ENCODE data around the gene BRD3.

DNA sequence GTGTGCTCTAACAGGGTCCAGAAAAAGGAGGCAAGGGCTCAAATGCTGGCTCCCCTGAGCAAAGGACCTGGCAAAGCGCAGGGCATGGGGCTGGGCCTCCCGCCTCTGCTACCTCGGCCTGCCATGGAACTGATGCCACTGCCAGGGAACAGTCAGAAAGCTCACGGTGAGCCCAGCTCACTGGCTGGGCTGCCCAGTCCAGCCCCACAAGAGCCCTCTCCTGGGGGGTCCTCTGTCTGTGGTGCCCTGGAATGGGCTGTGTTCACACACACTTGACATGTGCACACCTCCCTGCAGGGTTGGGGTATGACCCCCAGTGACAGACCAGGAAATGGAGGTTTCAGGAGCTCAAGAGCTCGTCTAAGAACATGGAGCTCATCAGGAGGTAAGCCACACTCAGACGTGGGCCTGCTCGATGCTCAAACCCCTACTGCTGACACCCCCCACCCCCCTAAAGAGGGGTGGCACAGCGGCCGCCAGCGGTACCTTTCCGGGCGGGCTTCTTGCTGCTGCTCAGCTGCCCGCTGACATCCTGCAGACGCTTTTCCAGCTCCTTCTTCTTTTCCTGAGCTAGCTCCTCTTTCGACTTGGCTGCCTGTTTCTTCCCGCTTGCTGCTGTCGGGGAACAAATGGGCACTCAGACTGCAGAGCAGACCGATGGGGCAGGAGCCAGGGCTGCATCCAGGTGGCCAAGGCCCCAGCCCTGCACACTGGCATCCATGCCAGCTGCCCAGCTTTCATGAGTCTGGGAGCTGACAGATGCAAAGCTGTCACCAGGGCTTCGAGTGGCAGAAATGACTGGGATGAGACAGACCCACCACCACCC is 33.4 kb downstream of the BRD3 start:
- TF ChIP-seq, protein P1, sequence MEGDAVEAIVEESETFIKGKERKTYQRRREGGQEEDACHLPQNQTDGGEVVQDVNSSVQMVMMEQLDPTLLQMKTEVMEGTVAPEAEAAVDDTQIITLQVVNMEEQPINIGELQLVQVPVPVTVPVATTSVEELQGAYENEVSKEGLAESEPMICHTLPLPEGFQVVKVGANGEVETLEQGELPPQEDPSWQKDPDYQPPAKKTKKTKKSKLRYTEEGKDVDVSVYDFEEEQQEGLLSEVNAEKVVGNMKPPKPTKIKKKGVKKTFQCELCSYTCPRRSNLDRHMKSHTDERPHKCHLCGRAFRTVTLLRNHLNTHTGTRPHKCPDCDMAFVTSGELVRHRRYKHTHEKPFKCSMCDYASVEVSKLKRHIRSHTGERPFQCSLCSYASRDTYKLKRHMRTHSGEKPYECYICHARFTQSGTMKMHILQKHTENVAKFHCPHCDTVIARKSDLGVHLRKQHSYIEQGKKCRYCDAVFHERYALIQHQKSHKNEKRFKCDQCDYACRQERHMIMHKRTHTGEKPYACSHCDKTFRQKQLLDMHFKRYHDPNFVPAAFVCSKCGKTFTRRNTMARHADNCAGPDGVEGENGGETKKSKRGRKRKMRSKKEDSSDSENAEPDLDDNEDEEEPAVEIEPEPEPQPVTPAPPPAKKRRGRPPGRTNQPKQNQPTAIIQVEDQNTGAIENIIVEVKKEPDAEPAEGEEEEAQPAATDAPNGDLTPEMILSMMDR (IDR thresholded peaks at IDR 0.05; ENCODE audit: low read depth, low read length): no peak
- no peak for TF ChIP-seq EZH2phosphoT487 (IDR thresholded peaks at IDR 0.05; ENCODE audit: low read depth)
